ENCODE measurements around the gene SESN1.

The SESN1 gene

DNA sequence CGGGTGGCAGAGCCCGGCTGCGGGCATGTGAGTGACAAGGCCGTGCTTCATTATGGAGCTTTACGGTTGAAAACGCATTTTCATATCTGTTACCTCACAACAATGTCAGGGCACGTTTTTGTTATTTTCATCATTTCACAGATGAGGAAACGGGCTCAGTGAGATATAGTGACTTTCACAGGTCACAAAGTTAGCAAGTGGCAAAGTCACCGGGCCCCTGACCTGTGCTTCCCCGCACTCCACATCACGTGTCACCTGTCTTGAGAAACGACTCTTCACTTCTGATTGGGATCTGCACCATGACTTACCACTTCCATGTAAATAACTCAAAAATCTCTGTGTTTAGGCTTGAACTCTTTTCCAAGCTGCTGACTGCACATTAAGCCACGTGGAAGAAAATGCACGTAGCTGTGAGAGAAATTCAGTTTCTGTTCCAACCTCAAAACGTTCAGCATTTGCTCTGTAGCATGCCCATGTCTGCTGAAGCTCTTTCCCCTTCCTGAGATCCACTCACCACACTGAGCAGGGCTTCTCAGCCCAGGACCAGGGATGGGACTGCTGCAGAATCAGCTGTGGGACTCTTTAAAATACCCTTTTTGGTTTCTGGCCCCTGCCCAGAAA, 139.2 kb downstream of the SESN1 start:
- DNase-seq: no peak

DNA sequence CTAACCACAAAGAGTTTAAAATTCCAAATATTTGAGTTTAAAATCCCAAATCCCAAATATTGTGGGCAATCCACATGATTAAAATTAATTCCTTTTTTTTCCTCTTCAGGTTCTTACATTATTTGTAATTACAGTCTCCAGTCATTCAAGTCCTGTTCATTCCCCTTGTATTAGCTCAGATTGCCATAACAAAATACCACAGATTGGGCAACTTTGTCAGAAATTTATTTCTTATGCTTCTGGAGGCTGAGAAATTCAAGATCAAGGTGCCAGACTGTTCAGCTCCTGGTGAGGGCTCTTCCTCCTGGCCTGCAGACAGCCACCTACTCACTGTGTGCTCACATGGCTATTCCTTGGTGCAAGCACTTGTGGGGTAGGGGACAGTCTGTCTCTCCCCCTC, 141.0 kb downstream of the SESN1 start:
- in situ Hi-C loops (cut with MboI; ENCODE audit: low pct_unique_long_range_greater_than_20kb, low sequenced_read_pairs): no loop called here
- no peak for DNase-seq

More for the DNA sequence above, 139.2 kb downstream of the SESN1 start:
- in situ Hi-C loops (cut with MboI; ENCODE audit: low pct_unique_long_range_greater_than_20kb, low sequenced_read_pairs): no loop called here

- DNase-seq: no peak
- in situ Hi-C loops (cut with MboI; ENCODE audit: low pct_unique_long_range_greater_than_20kb, low sequenced_read_pairs): no loop called here
Measured at GRCh38 chr6:108952776-108953486, 141.7 kb downstream of the SESN1 start.

- in situ Hi-C loops (cut with MboI; ENCODE audit: low pct_unique_long_range_greater_than_20kb, low sequenced_read_pairs): no loop called here
- DNase-seq: no peak
Measured at GRCh38 chr6:108951351-108951953, 143.2 kb downstream of the SESN1 start.

GRCh38 chr6:108948181-108948661, 146.4 kb downstream of the SESN1 start:
- in situ Hi-C loops (cut with MboI; ENCODE audit: low pct_unique_long_range_greater_than_20kb, low sequenced_read_pairs): no loop called here
- peak; percentile 51 for DNase-seq

GRCh38 chr6:108947114-108947854, 147.4 kb downstream of the SESN1 start:
- in situ Hi-C loops (cut with MboI; ENCODE audit: low pct_unique_long_range_greater_than_20kb, low sequenced_read_pairs): no loop called here
- peak; percentile 68 for DNase-seq

GRCh38 chr6:108946695-108947094, 148.0 kb downstream of the SESN1 start:
- in situ Hi-C loops (cut with MboI; ENCODE audit: low pct_unique_long_range_greater_than_20kb, low sequenced_read_pairs): no loop called here
- DNase-seq: peak; percentile 67

GRCh38 chr6:108945681-108946159, 148.9 kb downstream of the SESN1 start:
- DNase-seq: no peak
- in situ Hi-C loops (cut with MboI; ENCODE audit: low pct_unique_long_range_greater_than_20kb, low sequenced_read_pairs): no loop called here

DNA sequence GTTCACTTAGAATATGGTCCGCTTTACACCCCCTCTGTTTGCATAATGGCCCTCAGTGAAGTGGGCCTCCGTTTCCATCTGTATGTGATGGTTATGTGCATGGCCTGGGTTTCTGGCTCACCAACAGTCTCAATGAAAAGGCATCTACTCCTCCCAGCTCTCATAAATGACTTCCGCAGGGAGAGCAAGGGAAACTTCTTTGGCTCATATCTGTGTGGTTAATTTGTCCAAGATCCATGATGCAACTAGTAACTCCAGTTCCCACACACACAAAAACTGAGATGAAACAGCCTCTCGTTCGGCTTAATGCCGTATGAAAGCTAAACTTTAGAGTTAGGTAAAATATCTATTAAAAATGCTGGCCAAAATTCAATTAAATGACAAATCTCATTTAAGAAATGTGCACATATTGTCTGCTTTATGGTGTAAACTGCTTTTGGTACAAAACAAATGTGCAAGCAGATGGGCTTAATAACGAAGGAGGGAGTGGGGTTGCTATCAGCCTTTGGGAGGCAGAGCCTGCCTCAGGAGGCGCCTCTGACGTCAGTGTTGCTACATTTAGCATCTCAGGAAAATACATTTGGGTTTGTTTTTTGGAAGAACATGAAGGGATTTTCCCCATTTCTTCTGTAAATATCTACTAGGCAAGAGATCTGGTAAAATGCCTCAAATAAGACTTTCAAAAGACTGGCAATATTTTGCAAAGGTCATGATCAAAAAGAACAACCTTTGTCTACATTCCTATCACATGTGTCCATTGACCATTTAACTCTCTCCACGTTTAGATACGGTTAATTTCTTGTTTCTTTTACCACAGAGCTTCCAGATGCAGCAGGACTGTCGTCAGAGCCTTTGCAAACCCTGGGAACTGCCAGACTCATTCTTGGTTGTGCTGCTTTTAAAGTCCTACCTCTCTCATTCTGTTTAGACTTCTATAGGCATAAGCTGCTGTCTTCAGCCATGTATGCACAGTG, 149.7 kb downstream of the SESN1 start:
- no peak for DNase-seq
- in situ Hi-C loops (cut with MboI; ENCODE audit: low pct_unique_long_range_greater_than_20kb, low sequenced_read_pairs): no loop called here

- no peak for DNase-seq
Measured at GRCh38 chr6:108944071-108944470, 150.6 kb downstream of the SESN1 start.

DNA sequence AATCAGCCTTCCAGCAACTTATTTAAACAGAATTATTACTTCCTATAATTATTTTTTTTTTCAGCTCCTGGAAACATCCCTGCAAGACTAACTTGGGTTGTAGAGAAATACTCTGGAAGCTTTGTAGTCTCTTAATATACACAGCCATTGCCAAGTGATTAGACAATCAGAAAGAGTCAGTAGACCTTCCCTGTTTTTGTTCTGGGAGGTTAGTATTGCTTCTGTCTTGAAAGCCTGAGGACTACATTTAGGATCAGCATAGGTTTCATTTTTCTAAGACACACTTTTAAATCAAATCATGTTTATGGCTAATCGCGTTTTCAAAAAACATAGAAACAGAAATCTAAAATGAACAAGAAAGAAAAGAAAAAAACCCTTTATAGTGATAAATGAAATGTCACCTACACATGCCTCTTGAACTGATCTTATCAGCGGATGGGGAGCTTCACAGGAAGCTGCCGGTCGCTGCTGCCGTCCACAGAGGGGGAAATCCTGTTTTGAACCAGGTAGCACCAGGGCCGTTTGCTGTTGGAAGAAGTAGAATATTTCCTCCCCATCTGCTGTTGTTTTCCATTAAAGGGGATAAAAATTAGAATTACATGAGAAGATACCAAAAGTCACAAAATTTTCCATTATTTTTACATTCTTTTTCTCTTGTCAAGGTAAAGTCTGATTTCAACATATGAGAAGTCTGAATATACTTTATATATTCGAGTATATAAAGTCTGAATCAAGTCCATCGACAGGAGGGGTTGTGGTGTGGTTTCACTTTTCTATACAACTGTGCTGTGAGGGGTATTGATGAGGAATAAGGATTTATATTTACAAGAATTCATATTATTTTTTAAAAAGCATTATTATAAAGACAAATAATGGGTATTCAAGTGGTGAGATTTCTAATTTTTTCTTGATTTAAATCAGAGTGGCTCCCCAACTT, 151.8 kb downstream of the SESN1 start:
- DNase-seq: peak; percentile 58
- in situ Hi-C loops (cut with MboI; ENCODE audit: low pct_unique_long_range_greater_than_20kb, low sequenced_read_pairs): no loop called here

More at GRCh38 chr6:108944071-108944470, 150.6 kb downstream of the SESN1 start:
- in situ Hi-C loops (cut with MboI; ENCODE audit: low pct_unique_long_range_greater_than_20kb, low sequenced_read_pairs): no loop called here

- no peak for DNase-seq
- in situ Hi-C loops (cut with MboI; ENCODE audit: low pct_unique_long_range_greater_than_20kb, low sequenced_read_pairs): no loop called here
Measured at GRCh38 chr6:108941859-108942258, 152.8 kb downstream of the SESN1 start.

GRCh38 chr6:108941281-108941680, 153.4 kb downstream of the SESN1 start:
- no peak for DNase-seq
- in situ Hi-C loops (cut with MboI; ENCODE audit: low pct_unique_long_range_greater_than_20kb, low sequenced_read_pairs): no loop called here

DNA sequence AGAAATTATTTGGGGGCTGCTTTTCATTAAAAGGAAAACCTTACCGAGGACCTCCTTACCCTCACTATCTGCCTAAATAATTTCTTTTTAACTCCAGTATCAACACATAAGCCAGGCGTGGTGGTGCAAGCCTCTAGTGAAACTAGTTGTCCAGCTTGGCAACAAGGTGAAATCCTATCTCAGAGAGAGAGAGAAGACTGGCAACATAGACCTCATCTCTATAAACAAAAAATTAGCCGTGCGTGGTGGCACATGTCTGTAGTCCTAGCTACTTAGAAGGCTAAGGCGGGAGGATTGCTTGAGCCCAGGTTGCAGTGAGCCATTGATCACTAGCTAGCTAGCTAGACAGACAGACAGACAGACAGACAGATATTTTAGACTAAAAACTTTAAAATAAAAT, 153.9 kb downstream of the SESN1 start:
- in situ Hi-C loops (cut with MboI; ENCODE audit: low pct_unique_long_range_greater_than_20kb, low sequenced_read_pairs): no loop called here
- DNase-seq: no peak

DNA sequence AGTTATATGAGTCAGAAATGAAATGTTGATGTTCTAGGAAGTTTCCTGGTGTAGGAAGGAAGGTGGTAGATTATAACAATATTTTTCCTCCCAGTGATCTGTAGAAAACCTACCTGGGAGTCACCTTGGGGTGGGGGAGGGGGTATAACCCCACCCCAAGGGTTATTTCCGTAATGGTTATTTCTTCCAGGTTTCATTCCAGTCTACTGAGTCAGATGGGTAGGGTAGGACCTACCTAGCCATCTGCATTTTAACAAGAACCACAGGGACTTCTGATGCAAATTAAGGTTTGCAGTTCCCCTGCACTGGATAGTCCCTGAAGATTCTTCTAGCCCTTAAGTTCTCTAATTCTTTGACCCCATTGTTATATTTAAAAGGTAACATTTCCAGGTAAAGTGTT, 157.5 kb downstream of the SESN1 start:
- DNase-seq: no peak
- in situ Hi-C loops (cut with MboI; ENCODE audit: low pct_unique_long_range_greater_than_20kb, low sequenced_read_pairs): no loop called here

Measured in KBM-7 (cell line).